Loucy (cell line): ENCODE data around the gene PVALB.

Source experiments
- H2AFZ ChIP-seq: fragments of 200-600 bp; sonication (generic); 2 replicates; pipeline ENCODE4 v1.6.0; 2016; ENCODE audit warnings: antibody characterized with exemption, mild to moderate bottlenecking, low read length, moderate library complexity
- H3F3A ChIP-seq: fragments of 200-600 bp; 2 replicates; pipeline ENCODE4 v1.6.0; 2016; ENCODE audit warnings: antibody characterized with exemption, low read depth, mild to moderate bottlenecking
- H3K27me3 ChIP-seq: fragments of 200-600 bp; sonication (generic); 2 replicates; pipeline ENCODE4 v1.6.1; 2014; ENCODE audit warnings: low read length, mild to moderate bottlenecking; ENCODE audit not compliant: insufficient read depth, poor library complexity, severe bottlenecking
- H3K36me3 ChIP-seq: fragments of 200-600 bp; sonication (generic); 2 replicates; pipeline ENCODE4 v1.6.1; 2016; ENCODE audit warnings: low read length; ENCODE audit not compliant: insufficient read depth
- H3K4me1 ChIP-seq: fragments of 200-600 bp; sonication (generic); 2 replicates; pipeline ENCODE4 v1.5.1; 2014; ENCODE audit warnings: low read length, mild to moderate bottlenecking; ENCODE audit not compliant: insufficient read depth, poor library complexity, severe bottlenecking
- H3K4me2 ChIP-seq: fragments of 200-600 bp; sonication (generic); 2 replicates; pipeline ENCODE4 v1.6.0; 2014; ENCODE audit warnings: antibody characterized with exemption, low read length, low read depth, mild to moderate bottlenecking; ENCODE audit not compliant: poor library complexity, severe bottlenecking
- H3K4me3 ChIP-seq: fragments of 200-600 bp; sonication (generic); 2 replicates; pipeline ENCODE4 v1.5.1; 2014; ENCODE audit warnings: low read length, mild to moderate bottlenecking, mixed read lengths; ENCODE audit not compliant: poor library complexity, severe bottlenecking
- H3K79me2 ChIP-seq: fragments of 200-600 bp; sonication (generic); 2 replicates; pipeline ENCODE4 v1.6.1; 2014; ENCODE audit warnings: low read length; ENCODE audit not compliant: insufficient read depth
- H3K9ac ChIP-seq: fragments of 200-600 bp; sonication (generic); 2 replicates; pipeline ENCODE4 v1.6.0; 2014; ENCODE audit warnings: mild to moderate bottlenecking, low read depth, low read length, moderate library complexity; ENCODE audit not compliant: poor library complexity, severe bottlenecking
- H3K9me2 ChIP-seq: fragments of 200-600 bp; sonication (generic); replicated peaks from 2 replicates; pipeline ENCODE4 v1.6.1; 2016; ENCODE audit warnings: low read depth, low read length, mixed read lengths
- H3K9me3 ChIP-seq: fragments of 200-600 bp; sonication (generic); 2 replicates; pipeline ENCODE4 v1.6.1; 2014; ENCODE audit warnings: mild to moderate bottlenecking, antibody characterized with exemption, low read length, low read depth; ENCODE audit not compliant: insufficient read depth
- H4K20me1 ChIP-seq: fragments of 200-600 bp; sonication (generic); 2 replicates; pipeline ENCODE4 v1.6.0; 2014; ENCODE audit warnings: antibody characterized with exemption, low read length, mild to moderate bottlenecking; ENCODE audit not compliant: insufficient read depth, poor library complexity, severe bottlenecking
- EZH2phosphoT487 ChIP-seq: fragments of 200-600 bp; IDR thresholded peaks from 2 replicates; pipeline ENCODE4 v1.6.1; 2018; ENCODE audit warnings: antibody characterized with exemption, mild to moderate bottlenecking, moderate library complexity, borderline replicate concordance
- TF ChIP-seq, protein P1 (sequence below): fragments of 200-600 bp; sonication (generic); conservative IDR thresholded peaks from 2 replicates; pipeline ENCODE4 v1.5.1; 2014; ENCODE audit warnings: mild to moderate bottlenecking, antibody characterized with exemption, low read length

The PVALB gene, protein sequence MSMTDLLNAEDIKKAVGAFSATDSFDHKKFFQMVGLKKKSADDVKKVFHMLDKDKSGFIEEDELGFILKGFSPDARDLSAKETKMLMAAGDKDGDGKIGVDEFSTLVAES

DNA sequence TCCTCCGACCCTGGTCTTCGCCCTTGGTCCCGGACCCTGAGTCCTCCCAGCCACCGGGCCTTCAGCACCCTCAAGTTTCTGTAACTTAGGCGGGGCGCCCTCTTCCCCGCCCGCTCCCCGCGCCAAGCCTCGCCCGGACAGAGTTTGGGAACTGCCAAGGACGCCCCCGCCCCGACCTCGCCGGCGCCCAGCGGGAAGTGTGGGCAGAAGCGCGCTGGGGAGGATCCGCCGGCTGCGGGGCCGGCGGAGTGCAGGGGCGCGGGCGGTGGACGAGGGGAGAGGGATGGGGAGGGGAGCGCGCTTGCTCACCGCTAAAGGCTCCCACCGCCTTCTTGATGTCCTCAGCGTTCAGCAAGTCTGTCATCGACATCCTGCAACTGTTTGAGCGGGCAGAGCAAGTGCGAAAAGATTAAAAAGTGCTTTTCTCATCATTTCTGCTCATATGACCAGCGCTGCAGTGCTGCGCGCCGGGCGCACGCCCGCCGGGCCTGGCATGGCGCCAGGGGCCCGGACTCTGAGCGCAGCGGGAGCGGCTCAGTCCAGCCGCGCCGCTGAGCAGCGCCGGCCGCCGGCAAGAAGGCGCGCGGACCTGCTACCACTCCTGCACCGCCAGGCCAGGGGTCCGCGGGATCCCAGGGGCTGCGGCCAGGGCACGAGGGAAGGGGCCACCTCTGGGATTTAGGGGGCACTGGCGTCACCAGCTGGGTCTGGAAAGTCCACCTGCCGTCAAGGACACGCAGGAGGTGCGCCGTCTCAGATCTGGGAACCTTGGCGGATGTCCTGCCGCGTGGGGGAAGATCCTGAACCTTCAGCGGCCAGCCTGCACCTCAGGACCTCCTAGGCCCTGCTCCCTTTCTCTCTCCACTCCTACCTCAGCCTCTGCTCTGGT is at the start of gene PVALB:
TSS of gene PVALB (minus strand) at position 400 of the 889 bp plus-strand sequence. CDS start at position 370, 30 bp downstream.
- H3K4me1 ChIP-seq, result no peaks in the 10 kb centered on the region
- no peaks in the 10 kb centered on the region for H3K9me3 ChIP-seq
- no peaks in the 10 kb centered on the region for H3K79me2 ChIP-seq
- no peak within 1 kb of the TSS for H2AFZ ChIP-seq
- no peak within 1 kb of the TSS for H3K4me2 ChIP-seq
- no peak within 1 kb of the TSS for H3K9ac ChIP-seq
- no peaks in the 10 kb centered on the region for H3F3A ChIP-seq
- H3K36me3 ChIP-seq, result no peaks in the 10 kb centered on the region
- H4K20me1 ChIP-seq, result no peaks in the 10 kb centered on the region
- H3K27me3 ChIP-seq, result peaks cover 6% of the 10 kb centered on the region
- H3K4me3 ChIP-seq, result no peak within 1 kb of the TSS
- no peaks in the 10 kb centered on the region for H3K9me2 ChIP-seq
- TF ChIP-seq, protein P1, sequence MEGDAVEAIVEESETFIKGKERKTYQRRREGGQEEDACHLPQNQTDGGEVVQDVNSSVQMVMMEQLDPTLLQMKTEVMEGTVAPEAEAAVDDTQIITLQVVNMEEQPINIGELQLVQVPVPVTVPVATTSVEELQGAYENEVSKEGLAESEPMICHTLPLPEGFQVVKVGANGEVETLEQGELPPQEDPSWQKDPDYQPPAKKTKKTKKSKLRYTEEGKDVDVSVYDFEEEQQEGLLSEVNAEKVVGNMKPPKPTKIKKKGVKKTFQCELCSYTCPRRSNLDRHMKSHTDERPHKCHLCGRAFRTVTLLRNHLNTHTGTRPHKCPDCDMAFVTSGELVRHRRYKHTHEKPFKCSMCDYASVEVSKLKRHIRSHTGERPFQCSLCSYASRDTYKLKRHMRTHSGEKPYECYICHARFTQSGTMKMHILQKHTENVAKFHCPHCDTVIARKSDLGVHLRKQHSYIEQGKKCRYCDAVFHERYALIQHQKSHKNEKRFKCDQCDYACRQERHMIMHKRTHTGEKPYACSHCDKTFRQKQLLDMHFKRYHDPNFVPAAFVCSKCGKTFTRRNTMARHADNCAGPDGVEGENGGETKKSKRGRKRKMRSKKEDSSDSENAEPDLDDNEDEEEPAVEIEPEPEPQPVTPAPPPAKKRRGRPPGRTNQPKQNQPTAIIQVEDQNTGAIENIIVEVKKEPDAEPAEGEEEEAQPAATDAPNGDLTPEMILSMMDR, result no peak
- TF ChIP-seq EZH2phosphoT487, result no peak

DNA sequence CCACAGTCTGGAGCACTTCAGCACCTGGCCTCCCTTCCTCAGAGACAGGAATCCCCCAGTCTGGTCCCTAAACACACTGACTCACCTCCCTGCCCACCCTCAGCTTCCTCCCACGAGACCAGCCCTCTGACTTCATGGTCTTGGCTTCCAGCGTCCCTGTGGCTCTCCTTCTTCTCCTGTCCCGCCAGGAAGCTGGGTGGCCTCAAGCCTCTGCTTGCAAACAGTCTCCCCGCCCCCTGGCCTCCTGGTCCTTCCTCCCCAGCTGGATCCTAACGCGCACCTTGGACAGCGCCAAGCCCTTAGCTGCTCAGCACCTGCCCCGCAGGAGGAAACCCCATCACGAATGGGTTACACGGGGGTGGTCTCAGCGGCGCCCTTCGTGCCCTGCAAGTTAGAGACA is 48.5 kb upstream of the PVALB start:
- no peaks in the 10 kb centered on the region for H3K4me1 ChIP-seq
- no peaks in the 10 kb centered on the region for H3K79me2 ChIP-seq
- H3K36me3 ChIP-seq, result no peaks in the 10 kb centered on the region
- TF ChIP-seq EZH2phosphoT487, result no peak
- TF ChIP-seq, protein P1, result no peak
- no peaks in the 10 kb centered on the region for H3F3A ChIP-seq
- H3K9me2 ChIP-seq, result no peaks in the 10 kb centered on the region
- H3K4me2 ChIP-seq, result no peak overlapping the region
- H4K20me1 ChIP-seq, result no peaks in the 10 kb centered on the region
- H3K27me3 ChIP-seq, result no peaks in the 10 kb centered on the region
- H2AFZ ChIP-seq, result no peak overlapping the region
- no peak overlapping the region for H3K4me3 ChIP-seq
- no peak overlapping the region for H3K9ac ChIP-seq
- no peaks in the 10 kb centered on the region for H3K9me3 ChIP-seq

DNA sequence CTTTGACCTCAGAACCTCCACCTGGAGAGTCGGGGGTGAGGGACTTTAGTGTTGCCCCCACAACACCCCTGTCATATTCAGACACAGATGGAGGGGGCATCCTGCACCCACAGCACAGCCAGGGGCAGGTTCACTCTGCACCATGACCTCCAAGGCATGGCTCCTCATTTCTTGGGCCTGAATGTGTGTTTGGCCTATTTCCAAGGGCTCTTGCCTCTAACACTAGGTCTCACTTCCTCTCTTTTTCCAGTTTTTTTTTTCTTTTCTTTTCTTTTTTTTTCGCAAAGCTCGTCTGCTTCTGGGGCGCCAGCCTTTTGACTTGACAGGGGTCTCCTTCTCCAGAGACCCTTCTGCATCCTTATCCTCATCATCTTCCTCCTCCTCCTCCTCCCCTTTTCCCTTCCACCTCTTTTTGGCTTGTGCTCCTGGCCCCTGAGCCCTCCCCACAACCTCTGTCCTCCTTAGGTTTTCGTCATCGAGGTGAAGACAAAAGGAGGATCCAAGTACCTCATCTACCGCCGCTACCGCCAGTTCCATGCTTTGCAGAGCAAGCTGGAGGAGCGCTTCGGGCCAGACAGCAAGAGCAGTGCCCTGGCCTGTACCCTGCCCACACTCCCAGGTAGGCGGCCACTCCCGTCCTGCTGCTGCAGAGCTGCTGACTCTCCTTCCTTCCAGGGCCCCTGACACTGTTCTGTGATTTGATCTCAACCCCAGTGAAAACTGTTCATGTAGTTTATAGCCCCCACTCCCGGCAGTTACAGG is 47.8 kb upstream of the PVALB start:
- H3K4me1 ChIP-seq, result no peaks in the 10 kb centered on the region
- no peaks in the 10 kb centered on the region for H3K9me2 ChIP-seq
- H3K36me3 ChIP-seq, result no peaks in the 10 kb centered on the region
- no peak overlapping the region for H3K4me3 ChIP-seq
- no peaks in the 10 kb centered on the region for H3K9me3 ChIP-seq
- H3K79me2 ChIP-seq, result no peaks in the 10 kb centered on the region
- no peaks in the 10 kb centered on the region for H3F3A ChIP-seq
- H4K20me1 ChIP-seq, result no peaks in the 10 kb centered on the region
- no peak overlapping the region for H3K4me2 ChIP-seq
- no peak overlapping the region for H2AFZ ChIP-seq
- no peak overlapping the region for H3K9ac ChIP-seq
- TF ChIP-seq EZH2phosphoT487, result no peak
- TF ChIP-seq, protein P1, result no peak
- no peaks in the 10 kb centered on the region for H3K27me3 ChIP-seq
